Measurements from ENCODE around the gene LHX4. TPM values are rescaled to one million over a fixed set of nuclear protein-coding genes. Genes with fewer than 3 reads are reported as not detected.

Gene LHX4
- total RNA-seq, 8 experiments from 2014 or later: 1.6 to 28.8 (median 6.8) TPM

DNA sequence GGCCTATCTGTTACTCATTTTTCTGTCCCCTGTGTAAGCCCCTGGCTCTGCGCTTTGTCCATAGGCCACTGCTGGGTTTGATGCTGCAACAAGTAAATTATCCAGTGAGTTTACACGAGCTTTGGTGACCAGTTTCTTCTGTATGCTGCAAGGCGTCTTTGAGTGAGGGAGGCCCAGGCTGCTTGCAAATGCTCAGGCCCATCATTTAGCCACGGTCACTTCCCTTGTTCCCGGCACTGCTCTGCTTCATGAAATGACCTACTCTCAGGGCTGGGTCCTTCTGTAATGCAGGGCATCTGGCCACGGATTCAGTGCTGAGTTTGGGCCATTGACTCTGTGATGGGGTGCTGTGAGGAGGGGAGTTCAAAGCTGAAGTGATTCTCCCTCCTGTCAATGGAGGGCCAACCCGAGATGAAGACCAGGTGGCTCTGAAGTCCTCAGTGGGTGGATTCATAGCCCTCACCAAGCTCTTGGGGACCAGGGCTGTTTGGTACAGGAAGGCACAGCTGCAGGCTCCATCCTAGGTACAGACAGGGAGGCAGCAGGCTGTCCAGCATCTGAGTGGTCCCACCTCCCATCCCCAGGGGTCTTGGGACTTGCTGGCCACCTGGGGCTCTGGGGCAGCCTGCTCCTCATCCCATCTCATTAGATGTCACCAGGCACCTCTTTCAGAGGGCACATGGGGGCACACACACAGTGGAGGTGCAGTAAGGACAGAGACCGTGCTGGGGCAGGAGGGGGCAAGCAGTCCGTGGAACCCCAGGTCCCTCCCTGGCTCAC, 21.7 kb downstream of the LHX4 start:
- Histone ChIP-seq H3K4me3 (no peak overlapping the region), H3K27ac (no peak overlapping the region), H3K4me1 (replicated peaks in 1 of 2) (peaks cover 44 to 48% of the 10 kb centered on the region in 2 donors)
- 48 to 100% (median 66%) methylated on average over 1 to 8 of the region's 9 CpGs; no CpG with 5 or more reads in 2 of the 10 experiments for WGBS, 10 experiments
- no peak for ATAC-seq (replicated peaks in 6 of 8)
- in situ Hi-C loops (cut with MboI; ENCODE audit: low pct_unique_long_range_greater_than_20kb in 2 of 9, low sequenced_read_pairs in 9 of 9, unreplicated experiment in 9 of 9): loop anchor here in 2 of 9 experiments (10.0 to 25.0 kb wide), 3 partner anchors 173 to 236 kb away; no protein-coding TSS in a partner anchor

DNA sequence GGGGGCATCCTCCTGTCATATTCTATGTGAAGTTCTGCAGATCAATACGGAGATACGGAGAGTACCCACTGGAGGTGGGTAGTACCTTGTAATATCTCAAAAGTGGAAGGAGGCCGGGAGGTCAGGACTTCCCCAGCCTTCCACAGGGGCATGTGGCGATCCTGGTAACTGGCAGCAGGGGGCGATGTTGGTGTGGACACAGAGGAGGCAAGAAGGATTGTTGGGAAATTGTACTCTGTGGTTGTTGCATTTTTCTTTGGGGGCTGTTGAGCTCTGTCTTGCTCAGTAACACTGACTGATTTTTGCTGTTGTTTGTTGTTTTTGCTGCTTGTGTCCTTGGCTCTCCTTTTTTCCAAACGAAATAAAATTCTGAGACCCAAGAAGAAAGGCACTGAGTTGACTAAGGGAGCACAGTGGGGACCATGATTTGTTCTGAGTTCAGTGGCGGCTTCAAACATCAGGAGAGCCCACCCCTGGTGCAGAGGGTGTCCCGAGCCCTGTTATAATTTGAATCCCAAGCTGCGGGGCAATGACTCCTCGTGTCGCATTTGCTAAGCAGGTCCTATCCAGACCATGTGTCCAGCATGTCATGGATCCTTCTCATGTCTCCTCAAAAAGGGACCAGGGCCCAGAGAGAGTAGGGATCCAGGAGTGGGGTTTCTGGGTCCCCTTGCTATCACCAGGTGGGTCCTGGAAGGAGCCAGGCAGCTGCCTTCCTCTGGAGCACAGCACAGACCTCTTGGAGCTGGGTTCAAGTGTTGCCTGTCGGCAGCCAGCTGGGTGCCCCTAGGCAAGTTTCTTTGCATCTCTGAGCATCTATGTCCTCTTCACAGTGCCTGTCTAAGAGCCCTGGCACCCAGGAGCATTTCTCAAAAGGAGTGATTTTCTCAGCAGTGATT, 22.8 kb downstream of the LHX4 start:
- Histone ChIP-seq H3K4me1 (replicated peaks in 1 of 2) (peaks cover 48% of the 10 kb centered on the region in 2 donors), H3K27ac (no peak overlapping the region), H3K4me3 (no peak overlapping the region)
- ATAC-seq (replicated peaks in 6 of 8): peak in 3 of 8 experiments; percentile 64 to 79 (median 74)
- WGBS, 10 experiments: 17 to 82% (median 46%) methylated on average over 1 to 9 of the region's 12 CpGs; no CpG with 5 or more reads in 2 of the 10 experiments
- in situ Hi-C loops (cut with MboI; ENCODE audit: low pct_unique_long_range_greater_than_20kb in 2 of 9, low sequenced_read_pairs in 9 of 9, unreplicated experiment in 9 of 9): loop anchor here in 2 of 9 experiments (10.0 to 25.0 kb wide), 3 partner anchors 172 to 234 kb away; no protein-coding TSS in a partner anchor

DNA sequence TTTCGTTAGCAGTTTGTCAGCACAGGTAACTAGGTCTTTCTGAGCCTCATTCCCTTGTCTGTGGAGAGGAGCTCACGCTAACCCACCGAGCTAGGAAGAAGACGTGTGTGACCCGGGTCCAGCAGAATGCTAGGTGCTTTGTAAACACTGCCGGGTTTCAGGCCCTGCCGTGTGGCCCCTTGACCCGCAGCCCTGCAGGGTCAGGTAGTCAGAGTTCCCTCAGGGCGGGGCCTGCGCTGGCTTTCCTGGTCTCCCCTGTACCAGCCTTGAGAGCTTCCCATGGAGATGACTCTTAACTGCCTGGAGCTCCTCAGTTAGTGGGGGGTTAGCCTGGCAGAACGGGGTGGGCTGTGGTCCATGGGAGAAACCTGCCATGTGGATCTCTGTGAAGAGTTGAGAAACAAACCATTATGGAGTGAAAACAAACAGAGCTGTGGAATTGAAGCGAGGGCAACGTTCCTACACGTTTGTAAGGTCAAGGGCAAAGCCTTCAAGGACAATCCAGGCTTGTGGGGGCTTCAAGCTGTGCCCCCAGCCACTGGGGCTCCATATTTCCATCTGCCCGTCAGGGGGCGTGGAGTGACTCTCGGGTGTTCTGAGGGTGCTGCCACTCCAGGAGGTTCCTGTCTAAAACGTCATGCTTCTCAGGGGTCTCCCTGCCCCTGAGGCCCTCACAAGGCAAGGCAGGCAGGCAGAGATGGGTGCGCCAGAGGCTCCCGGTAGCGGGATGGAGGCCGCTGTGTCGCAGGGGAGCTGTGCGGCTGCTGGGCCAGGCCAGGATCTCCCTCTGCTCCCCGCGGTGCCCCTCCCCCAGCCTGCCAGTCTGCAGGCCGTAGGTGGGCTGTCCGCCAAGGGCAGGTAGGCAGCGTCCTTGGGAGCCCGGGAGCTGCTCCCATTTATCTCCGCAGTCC, 23.8 kb downstream of the LHX4 start:
- Histone ChIP-seq H3K4me1 (replicated peaks in 1 of 2) (peaks cover 42 to 44% of the 10 kb centered on the region in 2 donors), H3K27ac (peak overlapping the region; percentile 2 to 65), H3K4me3 (no peak overlapping the region)
- ATAC-seq (replicated peaks in 6 of 8): no peak
- in situ Hi-C loops (cut with MboI; ENCODE audit: low pct_unique_long_range_greater_than_20kb in 2 of 9, low sequenced_read_pairs in 9 of 9, unreplicated experiment in 9 of 9): loop anchor here in 2 of 9 experiments (10.0 to 25.0 kb wide), 3 partner anchors 171 to 233 kb away; no protein-coding TSS in a partner anchor
- WGBS, 10 experiments: 40 to 100% (median 86%) methylated on average over 1 to 13 of the region's 31 CpGs; no CpG with 5 or more reads in 2 of the 10 experiments

DNA sequence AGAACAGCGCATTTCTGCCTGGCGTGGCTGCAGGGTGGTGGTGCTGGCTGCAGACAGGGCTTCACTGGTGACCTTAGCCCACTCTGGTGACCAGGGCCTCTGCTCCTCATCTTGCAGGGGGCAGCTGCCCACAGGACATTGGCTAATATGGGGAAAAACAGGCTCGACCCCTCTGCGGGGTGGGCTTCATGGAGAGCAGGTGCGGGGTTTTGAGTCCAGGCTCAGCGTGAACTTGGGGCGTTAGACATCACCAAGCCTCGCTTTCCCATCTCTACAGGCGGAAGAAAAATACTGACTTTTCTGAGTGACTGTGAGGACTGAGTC, 24.4 kb downstream of the LHX4 start:
- 88 to 100% (median 94%) methylated on average over 2 to 8 of the region's 9 CpGs; no CpG with 5 or more reads in 2 of the 10 experiments for WGBS, 10 experiments
- in situ Hi-C loops (cut with MboI; ENCODE audit: low pct_unique_long_range_greater_than_20kb in 2 of 9, low sequenced_read_pairs in 9 of 9, unreplicated experiment in 9 of 9): loop anchor here in 2 of 9 experiments (10.0 to 25.0 kb wide), 3 partner anchors 170 to 233 kb away; no protein-coding TSS in a partner anchor
- peaks cover 40 to 48% of the 10 kb centered on the region in 2 donors for H3K4me1 ChIP-seq (replicated peaks in 1 of 2)
- no peak for ATAC-seq (replicated peaks in 6 of 8)
- H3K27ac ChIP-seq: peak overlapping the region; percentile 2 to 65
- no peak overlapping the region for H3K4me3 ChIP-seq

DNA sequence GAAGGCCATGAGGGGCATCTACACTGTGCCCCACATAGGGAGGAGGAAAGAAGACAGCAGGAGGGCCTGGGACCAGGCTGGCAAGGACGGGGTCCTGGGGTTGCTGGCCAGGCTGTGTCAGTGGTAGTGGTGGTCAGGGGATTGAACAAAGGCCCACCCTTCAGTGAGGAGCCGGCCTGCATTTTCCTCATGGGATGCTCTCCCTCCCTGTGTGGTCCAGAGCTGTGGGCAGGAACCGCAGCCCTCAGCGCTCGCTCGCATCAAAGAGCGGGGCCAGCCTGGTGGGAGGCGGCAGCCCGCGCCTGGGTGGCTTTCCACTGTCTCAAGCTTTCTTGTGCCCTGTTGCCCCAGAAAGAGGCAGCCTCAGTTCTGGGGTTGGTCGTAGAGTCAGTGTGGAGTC, 24.8 kb downstream of the LHX4 start:
- in situ Hi-C loops (cut with MboI; ENCODE audit: low pct_unique_long_range_greater_than_20kb in 2 of 9, low sequenced_read_pairs in 9 of 9, unreplicated experiment in 9 of 9): loop anchor here in 2 of 9 experiments (10.0 to 25.0 kb wide), 3 partner anchors 170 to 232 kb away; no protein-coding TSS in a partner anchor
- Histone ChIP-seq H3K4me3 (no peak overlapping the region), H3K27ac (peak overlapping the region; percentile 2 to 65), H3K4me1 (replicated peaks in 1 of 2) (peaks cover 39 to 48% of the 10 kb centered on the region in 2 donors)
- WGBS, 10 experiments: 10 to 100% (median 47%) methylated on average over 1 to 4 of the region's 11 CpGs; no CpG with 5 or more reads in 5 of the 10 experiments
- peak in 5 of 8 experiments; percentile 12 to 32 (median 27) for ATAC-seq (replicated peaks in 6 of 8)

DNA sequence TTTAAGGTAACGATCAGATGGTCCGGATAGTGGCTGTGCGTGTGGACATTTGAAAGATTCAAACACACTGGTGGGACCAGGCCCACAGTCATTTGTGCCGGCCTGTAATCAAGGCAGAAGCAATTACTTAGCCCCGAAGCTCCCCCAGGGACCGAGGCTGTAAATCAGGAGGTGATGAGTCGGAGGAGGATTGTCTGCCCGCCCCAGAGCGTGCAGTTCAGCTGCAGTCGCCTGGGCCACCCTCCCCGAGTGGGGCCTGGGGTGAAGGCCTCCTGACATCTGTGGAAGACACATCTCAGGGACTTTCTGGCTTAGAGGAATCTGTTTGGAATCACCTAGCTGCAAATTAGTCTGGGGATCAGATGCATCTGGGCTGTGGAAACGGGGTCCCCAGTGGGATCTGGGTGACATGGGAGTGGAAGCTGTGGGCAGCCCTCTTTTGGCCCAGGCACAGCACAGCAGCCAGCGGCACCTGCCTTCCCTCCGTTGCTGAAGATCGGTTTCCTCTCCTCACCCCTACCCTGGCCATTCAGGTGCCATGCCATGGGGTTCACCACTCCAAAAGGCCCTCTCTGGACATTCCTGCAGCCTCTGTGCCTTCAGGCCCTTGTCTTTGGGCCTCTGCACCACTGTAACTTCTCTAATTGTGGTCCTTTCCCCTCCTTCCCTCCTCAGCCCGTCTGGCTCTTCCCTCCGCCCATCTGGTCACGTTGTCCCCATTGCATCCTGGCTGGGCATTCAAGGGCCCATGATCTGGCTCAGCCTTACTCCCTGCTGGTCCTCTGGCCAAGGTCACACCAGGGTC, 25.7 kb downstream of the LHX4 start:
- Histone ChIP-seq H3K4me3 (no peak overlapping the region), H3K27ac (peak overlapping the region; percentile 59 to 65), H3K4me1 (replicated peaks in 1 of 2) (peaks cover 39 to 48% of the 10 kb centered on the region in 2 donors)
- in situ Hi-C loops (cut with MboI; ENCODE audit: low pct_unique_long_range_greater_than_20kb in 2 of 9, low sequenced_read_pairs in 9 of 9, unreplicated experiment in 9 of 9): loop anchor here in 2 of 9 experiments (10.0 to 25.0 kb wide), 3 partner anchors 169 to 232 kb away; no protein-coding TSS in a partner anchor
- ATAC-seq (replicated peaks in 6 of 8): peak; percentile 38 to 93 (median 89)
- 21 to 60% (median 41%) methylated on average over 1 to 14 of the region's 18 CpGs; no CpG with 5 or more reads in 2 of the 10 experiments for WGBS, 10 experiments

DNA sequence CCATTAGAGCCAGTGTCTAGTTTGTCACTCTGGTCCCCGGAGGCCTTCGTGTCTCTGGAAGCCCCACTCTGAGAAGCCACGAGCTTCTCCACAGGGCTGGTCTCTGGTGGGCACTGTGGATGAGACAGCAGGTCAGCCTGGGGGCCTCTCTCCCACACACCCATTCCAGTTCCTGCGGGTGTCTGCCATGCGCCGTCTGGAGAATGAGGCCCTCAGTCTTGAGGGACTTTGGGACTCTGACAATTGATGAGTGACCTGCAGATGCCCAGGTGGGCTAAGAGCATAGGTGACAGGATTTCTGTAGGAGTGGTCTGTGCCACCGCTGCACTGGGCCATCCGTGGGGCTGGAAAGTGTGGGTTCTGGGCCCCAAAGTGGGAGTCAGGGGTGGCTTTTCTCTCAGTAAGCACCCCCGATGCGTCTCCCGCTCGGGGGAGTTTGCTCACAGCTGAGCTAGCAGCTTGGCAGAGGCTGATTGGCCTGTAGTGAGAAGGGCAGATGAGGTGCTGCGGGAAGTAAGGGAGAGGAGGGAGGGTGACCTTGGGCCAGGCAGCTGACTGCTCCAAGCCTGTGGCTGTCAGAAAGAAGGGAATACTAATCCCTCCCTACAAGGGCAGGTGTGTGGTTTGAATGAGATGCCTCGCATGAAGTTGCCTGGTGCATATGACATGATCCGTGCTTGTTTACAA, 26.4 kb downstream of the LHX4 start:
- 40 to 100% (median 80%) methylated on average over 1 to 11 of the region's 15 CpGs; no CpG with 5 or more reads in 1 of the 10 experiments for WGBS, 10 experiments
- H3K4me3 ChIP-seq: no peak overlapping the region
- in situ Hi-C loops (cut with MboI; ENCODE audit: low pct_unique_long_range_greater_than_20kb in 2 of 9, low sequenced_read_pairs in 9 of 9, unreplicated experiment in 9 of 9): loop anchor here in 2 of 9 experiments (10.0 to 25.0 kb wide), 3 partner anchors 168 to 231 kb away; no protein-coding TSS in a partner anchor
- peaks cover 39 to 50% of the 10 kb centered on the region in 2 donors for H3K4me1 ChIP-seq (replicated peaks in 1 of 2)
- H3K27ac ChIP-seq: peak overlapping the region; percentile 59 to 65
- ATAC-seq (replicated peaks in 6 of 8): peak in 4 of 8 experiments; percentile 3 to 42 (median 24)

DNA sequence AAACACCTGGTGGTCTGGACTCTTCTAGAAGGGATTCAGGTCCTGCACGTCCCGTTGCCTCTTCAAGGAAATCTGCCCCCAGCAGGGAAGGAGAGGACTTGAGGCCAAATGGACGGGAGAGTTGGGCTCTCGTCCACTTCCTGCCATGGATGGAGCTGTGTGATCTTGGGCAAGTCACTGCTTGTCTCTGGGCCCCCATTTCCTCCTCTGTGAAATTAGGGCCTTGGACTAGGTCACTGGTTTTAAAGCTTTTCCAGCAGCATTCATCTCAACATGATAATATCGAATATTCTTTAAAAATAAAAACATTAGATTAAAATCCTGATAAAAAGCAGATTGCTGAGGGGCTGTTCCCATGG, 26.9 kb downstream of the LHX4 start:
- no peak for ATAC-seq (replicated peaks in 6 of 8)
- in situ Hi-C loops (cut with MboI; ENCODE audit: low pct_unique_long_range_greater_than_20kb in 2 of 9, low sequenced_read_pairs in 9 of 9, unreplicated experiment in 9 of 9): loop anchor here in 2 of 9 experiments (10.0 to 25.0 kb wide), 3 partner anchors 168 to 230 kb away; no protein-coding TSS in a partner anchor
- Histone ChIP-seq H3K27ac (peak overlapping the region; percentile 59 to 65), H3K4me3 (no peak overlapping the region), H3K4me1 (replicated peaks in 1 of 2) (peaks cover 44 to 55% of the 10 kb centered on the region in 2 donors)
- 33 to 86% (median 73%) methylated on average over 1 to 5 of the region's 5 CpGs; no CpG with 5 or more reads in 1 of the 10 experiments for WGBS, 10 experiments

DNA sequence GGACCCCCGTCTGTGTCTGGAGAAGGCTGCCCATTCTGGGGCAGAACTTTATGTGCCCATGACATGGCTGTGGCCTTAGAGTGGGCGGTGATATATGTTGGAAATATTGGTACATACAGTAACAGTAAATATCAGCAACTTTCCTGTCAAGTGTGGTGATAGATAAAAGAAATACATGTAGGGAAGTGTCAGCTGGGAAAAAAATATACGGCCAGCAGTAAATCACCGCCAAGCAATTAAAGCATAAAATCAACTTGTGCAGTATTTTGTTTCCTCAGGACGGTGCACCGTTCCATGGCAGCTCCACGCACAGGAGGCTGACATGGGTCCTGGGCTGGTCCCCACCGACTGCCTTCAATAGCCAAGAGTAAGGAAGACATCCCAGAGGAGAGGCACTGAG, 27.4 kb downstream of the LHX4 start:
- Histone ChIP-seq H3K4me1 (replicated peaks in 1 of 2) (peaks cover 49 to 60% of the 10 kb centered on the region in 2 donors), H3K4me3 (no peak overlapping the region), H3K27ac (no peak overlapping the region)
- 80 to 100% (median 90%) methylated on average over 1 to 8 of the region's 8 CpGs; no CpG with 5 or more reads in 2 of the 10 experiments for WGBS, 10 experiments
- in situ Hi-C loops (cut with MboI; ENCODE audit: low pct_unique_long_range_greater_than_20kb in 2 of 9, low sequenced_read_pairs in 9 of 9, unreplicated experiment in 9 of 9): loop anchor here in 2 of 9 experiments (10.0 to 25.0 kb wide), 3 partner anchors 167 to 230 kb away; no protein-coding TSS in a partner anchor
- no peak for ATAC-seq (replicated peaks in 6 of 8)

DNA sequence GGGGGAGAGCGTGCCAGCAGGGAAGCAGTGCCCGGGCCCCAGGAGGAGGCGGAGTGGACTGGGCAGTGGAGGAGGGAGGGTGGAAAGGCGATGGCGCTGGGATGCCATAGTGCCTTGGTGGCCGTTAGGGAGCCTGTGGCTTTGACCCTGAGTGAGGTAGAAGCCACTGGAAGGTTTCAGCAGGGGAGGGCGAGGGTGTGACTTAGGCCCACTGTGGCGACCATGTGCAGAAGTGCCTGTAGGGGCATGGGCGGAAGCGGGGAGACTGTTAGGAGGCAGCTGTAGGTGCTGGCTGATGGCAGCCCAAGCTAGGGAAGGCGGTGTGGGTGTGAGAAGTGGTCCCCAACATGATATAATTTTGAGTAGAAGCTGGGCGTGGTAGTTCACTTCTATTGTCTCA, 28.2 kb downstream of the LHX4 start:
- H3K4me1 ChIP-seq (replicated peaks in 1 of 2): peaks cover 54 to 62% of the 10 kb centered on the region in 2 donors
- ATAC-seq (replicated peaks in 6 of 8): no peak
- H3K27ac ChIP-seq: no peak overlapping the region
- WGBS, 10 experiments: 74 to 100% (median 92%) methylated on average over 1 to 10 of the region's 12 CpGs; no CpG with 5 or more reads in 4 of the 10 experiments
- in situ Hi-C loops (cut with MboI; ENCODE audit: low pct_unique_long_range_greater_than_20kb in 2 of 9, low sequenced_read_pairs in 9 of 9, unreplicated experiment in 9 of 9): loop anchor here in 2 of 9 experiments (10.0 to 25.0 kb wide), 3 partner anchors 167 to 229 kb away; no protein-coding TSS in a partner anchor
- no peak overlapping the region for H3K4me3 ChIP-seq

Measured in motor neuron (in vitro differentiated cells).